Gastrocnemius medialis (tissue), 4 donors: ENCODE data around the gene SLC7A4.

Experiments
- CTCF ChIP-seq, 5 experiments: fragments of 450-650 bp in 3 of 5; fragments of 200-600 bp in 2 of 5; sonication (generic) in 2 of 5; IDR thresholded peaks in 4 of 5; conservative IDR thresholded peaks in 1 of 5; 1 replicate in 4 of 5; 2 replicates in 1 of 5; pipeline ENCODE4 v1.5.1; 2016 to 2019; ENCODE audit warnings: antibody characterized with exemption in 5 of 5, mild to moderate bottlenecking in 3 of 5, moderate library complexity in 3 of 5
- POLR2A ChIP-seq, 2 donors: fragments of 450-650 bp; IDR thresholded peaks; one replicate each; pipeline ENCODE4 v1.6.1; 2017; ENCODE audit warnings: antibody characterized with exemption in 2 of 2, mild to moderate bottlenecking in 2 of 2, moderate library complexity in 2 of 2

DNA sequence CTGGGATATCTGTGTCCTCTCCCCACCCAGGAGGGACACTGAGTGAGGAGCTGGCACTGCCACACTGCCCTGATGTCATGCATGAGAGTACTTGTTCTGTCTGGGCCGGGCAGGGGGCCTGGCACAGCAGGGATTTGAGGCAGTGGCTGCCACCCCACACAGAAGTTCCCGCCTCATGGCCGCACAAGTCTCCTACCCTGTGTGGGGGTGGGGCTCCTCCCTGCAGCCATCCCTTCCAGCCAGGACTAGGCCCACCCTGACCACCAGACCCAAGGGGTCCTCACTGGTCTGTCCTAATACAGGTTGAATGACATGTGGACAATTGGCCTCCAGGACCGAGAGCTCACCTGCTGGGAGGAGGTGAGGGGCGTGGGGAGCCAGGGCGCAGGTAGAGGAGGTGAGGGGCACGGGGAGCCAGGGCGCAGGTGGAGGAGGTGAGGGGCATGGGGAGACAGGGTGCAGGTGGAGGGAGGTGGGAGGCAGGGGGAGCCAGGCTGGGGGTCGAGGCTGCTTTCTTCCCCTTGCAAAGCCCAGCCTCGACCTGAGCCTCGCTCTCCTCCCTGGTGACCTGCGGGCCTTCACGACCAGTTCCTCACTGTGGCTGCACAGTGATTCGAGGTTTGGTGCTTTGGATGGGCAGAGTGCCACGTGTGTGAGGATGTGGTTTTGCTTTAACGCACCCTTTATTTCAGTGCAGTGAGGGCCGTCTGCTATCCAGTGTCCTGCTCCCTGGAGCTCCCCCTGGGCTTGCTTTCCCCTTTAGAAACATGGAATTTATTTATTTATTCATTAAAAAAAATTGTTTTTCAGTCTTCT is 42.8 kb downstream of the SLC7A4 start:
- TF ChIP-seq CTCF (IDR thresholded peaks at IDR 0.05 in 4 of 5, conservative IDR thresholded peaks at IDR 0.05 in 1 of 5) (no peak), POLR2A (IDR thresholded peaks at IDR 0.05) (no peak)
